KOPT-K1 (cell line): Measurements from ENCODE around the gene DGKB.

ENCODE experiments used
- H3K27ac ChIP-seq: fragments of 200-600 bp; sonication (generic); 2 replicates; pipeline ENCODE4 v1.5.1; 2016; ENCODE audit warnings: antibody characterized with exemption, mild to moderate bottlenecking, low read depth, low read length; ENCODE audit not compliant: poor library complexity, severe bottlenecking
- H3K36me3 ChIP-seq: fragments of 200-600 bp; sonication (generic); 2 replicates; pipeline ENCODE4 v1.5.1; 2017; ENCODE audit warnings: antibody characterized with exemption, mild to moderate bottlenecking, low read length, moderate library complexity; ENCODE audit not compliant: insufficient read depth
- H3K9me3 ChIP-seq: fragments of 200-600 bp; sonication (generic); 2 replicates; pipeline ENCODE4 v1.5.1; 2017; ENCODE audit warnings: antibody characterized with exemption, low read length, mild to moderate bottlenecking; ENCODE audit not compliant: insufficient read depth, poor library complexity, severe bottlenecking

The DGKB gene

DNA sequence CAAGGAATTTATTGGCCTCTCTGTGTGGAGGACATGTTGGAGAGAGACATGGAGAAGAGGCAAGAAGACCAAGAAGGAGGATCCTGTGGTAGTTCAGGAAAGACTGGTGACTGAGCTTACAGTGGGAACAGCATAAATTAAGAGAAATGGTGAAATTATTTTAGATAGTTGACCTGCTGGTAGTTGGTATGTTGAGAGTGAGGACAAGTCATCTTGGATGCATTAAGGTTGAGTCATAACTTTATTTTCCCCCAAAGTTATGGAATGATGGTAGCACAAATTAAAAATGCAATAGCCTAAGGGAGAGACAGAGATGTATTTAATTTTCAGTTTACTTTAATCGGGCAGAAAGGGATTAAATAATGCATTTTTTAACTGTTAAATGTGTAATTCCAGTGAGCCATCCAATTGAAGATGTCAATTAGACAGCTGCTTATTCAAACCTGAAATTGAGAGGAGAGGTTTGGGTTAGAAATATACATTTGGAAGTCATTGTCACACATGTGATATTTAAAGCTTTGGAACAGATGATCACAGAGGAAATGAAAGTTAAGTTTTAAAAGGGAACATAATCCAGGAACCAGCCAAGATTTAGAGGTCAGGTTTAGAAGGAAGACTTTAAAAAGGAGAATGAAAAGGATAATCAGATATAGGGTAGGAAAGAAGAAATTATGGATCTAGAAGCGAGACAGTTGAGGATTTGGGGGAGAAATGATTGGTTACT, 80.6 kb downstream of the DGKB start:
- Histone ChIP-seq H3K27ac (no peak overlapping the region), H3K9me3 (no peaks in the 10 kb centered on the region)

DNA sequence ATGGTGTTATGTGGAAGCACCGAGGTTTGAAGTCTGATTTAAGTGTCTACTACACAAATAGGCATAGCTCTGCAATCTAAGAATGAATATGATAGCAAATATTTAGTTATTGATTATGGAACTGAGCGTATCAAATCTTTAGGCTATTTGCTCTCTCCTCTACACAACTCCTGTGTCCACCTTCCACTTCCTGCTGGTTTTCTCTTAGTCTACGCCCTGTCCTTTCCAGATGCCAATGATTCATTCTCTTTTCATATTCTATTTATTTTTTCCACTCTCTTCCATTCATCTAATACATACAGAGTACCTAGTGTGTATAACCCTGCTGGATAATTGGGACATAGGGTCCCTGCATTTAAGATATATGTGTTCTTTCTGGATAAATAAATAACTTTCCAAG, 83.7 kb downstream of the DGKB start:
- Histone ChIP-seq H3K9me3 (no peaks in the 10 kb centered on the region), H3K36me3 (no peaks in the 10 kb centered on the region), H3K27ac (no peak overlapping the region)

More for the DNA sequence above, 80.6 kb downstream of the DGKB start:
- no peaks in the 10 kb centered on the region for H3K36me3 ChIP-seq

DNA sequence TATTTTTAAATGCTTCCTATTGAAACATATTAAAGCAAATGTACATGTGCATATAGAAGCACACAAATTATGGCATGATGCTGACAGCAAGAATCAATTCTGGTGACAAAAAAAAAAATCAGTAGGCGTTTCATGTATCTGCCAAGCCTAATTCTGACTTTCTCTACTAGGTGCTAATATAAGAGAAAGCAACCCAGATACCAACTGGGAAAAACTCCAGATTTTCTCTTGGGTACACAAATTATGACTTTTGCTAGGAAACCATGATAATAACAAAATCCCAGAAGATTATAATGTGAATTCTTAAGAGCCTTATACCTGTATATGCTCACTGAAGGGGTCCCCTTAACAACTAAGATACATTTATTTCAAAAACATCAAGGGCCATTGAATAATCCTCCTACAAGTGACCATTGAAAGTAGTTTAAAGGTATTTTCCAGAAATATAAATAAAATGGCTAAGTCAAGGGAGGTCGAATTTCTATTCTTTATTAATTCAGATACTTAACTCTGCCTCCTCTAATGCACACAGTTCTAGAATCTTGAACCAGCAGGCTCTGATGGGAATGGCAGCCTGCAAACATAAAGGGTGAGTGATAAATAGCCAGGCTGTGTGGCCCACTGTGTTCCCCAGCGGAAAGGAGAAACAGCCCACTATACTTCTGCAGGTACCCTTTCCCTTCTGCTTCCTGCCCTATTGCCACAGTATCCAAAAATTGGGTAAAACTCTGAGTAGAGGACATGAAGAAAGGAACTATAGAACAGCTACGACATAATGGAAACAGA, 84.5 kb downstream of the DGKB start:
- no peak overlapping the region for H3K27ac ChIP-seq

DNA sequence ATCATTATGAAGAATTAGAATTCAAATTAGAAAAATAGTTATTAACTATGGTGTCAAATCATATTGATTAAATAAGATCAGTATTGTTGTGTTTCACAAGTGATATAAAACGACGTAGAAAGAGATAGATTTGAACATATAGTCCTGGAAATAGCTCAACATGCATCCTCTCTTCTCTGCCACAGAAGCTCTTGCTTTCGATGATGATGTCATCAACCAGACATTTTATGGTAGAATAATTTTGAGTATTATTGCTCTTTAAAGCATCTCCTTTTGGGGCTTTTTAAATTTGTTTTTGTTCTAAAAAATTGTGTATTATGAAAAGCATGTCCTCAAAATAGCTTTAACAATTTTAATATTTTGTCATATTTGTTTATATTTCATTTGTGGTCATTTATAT, 95.0 kb downstream of the DGKB start:
- Histone ChIP-seq H3K9me3 (no peaks in the 10 kb centered on the region), H3K36me3 (no peaks in the 10 kb centered on the region), H3K27ac (no peak overlapping the region)

More for the DNA sequence above, 84.5 kb downstream of the DGKB start:
- H3K36me3 ChIP-seq, result no peaks in the 10 kb centered on the region
- no peaks in the 10 kb centered on the region for H3K9me3 ChIP-seq

DNA sequence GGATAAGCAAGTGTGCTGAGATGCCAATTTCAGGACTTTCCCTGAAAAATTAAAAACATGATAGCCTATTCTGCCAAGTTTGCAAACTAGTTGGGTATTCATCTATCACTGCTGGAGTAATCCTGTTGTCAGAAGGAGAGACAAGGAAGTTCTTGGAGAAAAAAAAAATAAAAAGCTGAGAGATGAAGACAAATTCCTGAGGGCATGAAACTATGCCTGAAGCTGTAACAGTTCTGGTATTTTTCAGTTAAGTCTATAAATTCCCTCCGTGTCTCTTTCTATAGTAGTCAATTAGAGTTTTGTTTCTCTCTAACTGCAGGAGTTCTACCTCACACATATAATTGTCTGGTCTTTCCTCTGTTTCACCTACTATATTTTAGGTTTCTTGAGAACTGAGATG, 95.7 kb downstream of the DGKB start:
- no peaks in the 10 kb centered on the region for H3K36me3 ChIP-seq
- H3K9me3 ChIP-seq, result no peaks in the 10 kb centered on the region
- no peak overlapping the region for H3K27ac ChIP-seq

DNA sequence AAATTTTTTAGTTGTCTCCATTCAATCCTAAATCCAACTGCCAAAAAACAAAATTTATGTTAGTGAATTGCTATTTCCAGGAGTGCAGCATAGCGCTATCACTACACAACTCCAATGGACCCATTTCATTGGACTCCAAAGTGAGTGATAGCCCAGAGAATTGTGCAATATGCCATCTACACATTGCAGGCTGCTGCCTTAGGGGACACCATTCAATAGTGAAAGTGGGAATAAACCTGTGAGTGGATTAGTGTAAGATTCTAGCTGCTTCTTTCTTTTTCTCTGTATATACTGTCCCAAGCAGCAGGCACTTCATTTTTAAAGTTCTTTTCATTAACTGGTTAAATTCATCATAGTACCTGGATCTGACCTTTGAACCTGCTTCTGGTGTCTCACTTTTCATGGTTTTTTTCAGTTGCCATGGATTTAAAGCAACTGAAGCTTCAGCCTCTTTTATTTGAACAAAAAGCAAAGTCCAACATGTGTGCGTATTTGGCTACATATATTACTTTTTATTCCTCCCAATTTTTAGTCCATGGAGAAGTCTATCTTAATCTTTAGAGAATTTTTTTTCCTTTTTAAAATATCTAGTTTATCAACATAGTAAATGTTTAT, 97.3 kb downstream of the DGKB start:
- Histone ChIP-seq H3K27ac (no peak overlapping the region), H3K9me3 (no peaks in the 10 kb centered on the region), H3K36me3 (no peaks in the 10 kb centered on the region)

DNA sequence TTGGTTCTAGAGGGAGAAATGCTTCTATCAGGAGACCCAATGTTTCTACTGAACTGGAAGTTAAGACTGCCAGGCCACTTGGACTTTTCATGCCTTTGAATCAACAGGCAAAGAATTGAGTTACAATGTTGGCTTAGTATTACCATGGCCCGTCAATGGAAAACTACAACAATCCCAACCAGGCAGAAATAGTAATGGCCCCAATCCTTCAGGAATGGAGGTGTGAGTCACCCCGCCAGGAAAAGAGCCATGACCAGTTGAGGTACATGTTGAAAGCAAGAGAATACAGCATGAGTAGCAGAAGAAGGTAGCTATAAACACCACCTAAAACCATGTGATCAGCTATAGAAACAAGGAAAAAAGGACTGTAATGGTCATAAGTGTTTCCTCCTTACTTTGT, 101.9 kb downstream of the DGKB start:
- Histone ChIP-seq H3K27ac (no peak overlapping the region), H3K36me3 (no peaks in the 10 kb centered on the region), H3K9me3 (no peaks in the 10 kb centered on the region)

DNA sequence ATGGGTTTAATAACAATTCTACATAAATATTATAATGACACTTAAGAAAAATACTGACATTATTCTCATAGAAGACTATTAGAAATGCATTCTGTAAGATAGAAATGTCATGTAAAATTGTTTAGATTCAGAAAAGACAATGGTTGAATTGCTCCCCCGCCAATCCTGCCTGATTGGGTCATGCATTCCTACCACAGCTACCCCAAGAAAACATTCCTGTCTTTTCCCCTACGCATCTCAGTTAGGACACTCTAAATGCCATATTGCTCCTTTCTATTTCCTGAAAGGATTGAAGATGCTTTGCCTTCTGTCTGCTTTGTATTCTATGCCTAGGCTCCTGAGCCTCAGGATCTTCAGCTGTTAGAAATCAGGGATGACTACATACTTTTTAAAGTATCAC, 109.4 kb downstream of the DGKB start:
- H3K27ac ChIP-seq, result no peak overlapping the region
- no peaks in the 10 kb centered on the region for H3K9me3 ChIP-seq
- no peaks in the 10 kb centered on the region for H3K36me3 ChIP-seq

DNA sequence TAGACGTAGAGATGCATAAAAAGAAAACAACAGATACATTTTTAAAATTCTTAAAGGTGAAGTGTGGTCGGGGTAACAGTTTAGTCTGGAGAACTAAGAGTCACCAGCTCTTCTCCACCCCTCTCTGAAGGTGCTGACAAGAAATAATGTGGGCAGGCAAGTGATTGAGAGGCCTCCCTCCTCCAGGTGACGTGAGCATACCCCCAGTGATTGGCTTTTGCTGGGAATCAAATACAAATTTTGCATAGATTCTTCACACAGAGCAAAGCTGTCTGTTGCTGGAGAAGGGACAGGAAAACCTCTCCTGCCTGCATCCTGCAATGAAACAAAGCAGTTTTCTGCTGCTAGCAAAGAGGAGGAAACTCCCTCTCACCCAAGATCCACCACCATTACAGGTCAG, 115.0 kb downstream of the DGKB start:
- H3K36me3 ChIP-seq, result no peaks in the 10 kb centered on the region
- H3K9me3 ChIP-seq, result no peaks in the 10 kb centered on the region
- no peak overlapping the region for H3K27ac ChIP-seq

DNA sequence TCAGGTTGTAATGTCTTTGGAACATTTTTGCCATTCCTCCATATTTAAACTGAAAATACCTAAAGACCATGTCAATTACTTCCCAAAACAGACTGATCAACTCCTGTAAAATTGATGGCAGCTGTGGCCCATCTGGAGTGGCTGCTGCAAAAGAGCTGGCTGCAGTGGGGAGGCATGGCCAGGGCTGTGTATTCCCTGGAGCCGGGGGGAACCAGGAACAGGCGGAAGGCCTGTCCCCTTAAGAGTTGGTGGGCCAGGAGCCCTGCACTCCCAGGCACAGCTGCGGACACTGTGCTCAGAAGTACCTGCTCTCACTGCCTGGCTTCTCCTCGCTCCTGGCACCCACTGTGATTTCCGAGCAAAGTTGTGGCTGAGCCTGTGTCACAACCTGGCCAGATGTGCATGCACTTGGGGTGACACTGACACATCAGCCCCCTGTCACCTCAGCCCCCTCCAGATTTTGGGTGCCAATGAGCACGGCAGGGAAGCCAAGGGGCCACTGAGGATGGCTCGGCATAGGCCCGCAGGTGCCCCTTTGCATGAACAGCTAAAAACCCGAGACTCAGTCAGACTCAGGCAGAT, 116.1 kb downstream of the DGKB start:
- no peak overlapping the region for H3K27ac ChIP-seq
- no peaks in the 10 kb centered on the region for H3K9me3 ChIP-seq
- H3K36me3 ChIP-seq, result no peaks in the 10 kb centered on the region

DNA sequence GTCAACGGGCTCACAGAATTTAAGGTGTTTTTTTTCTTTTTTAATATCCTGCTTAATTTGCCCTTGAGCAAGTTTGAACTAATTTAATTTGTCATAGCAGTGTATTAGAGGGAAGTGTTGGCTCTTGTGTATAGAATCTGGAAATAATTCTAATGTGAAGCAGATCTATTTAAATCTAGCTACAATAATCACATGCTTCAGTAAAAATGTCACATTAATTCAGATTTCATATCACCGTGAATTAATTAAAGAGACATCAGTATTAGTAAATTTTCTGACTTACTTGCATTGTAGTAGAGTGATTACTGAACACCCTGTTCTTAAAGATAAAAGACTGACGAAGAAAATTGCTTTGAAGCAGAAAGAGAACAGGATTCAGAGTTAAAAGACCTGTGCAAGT, 124.7 kb downstream of the DGKB start:
- no peaks in the 10 kb centered on the region for H3K36me3 ChIP-seq
- H3K27ac ChIP-seq, result no peak overlapping the region
- peaks cover 11% of the 10 kb centered on the region for H3K9me3 ChIP-seq

DNA sequence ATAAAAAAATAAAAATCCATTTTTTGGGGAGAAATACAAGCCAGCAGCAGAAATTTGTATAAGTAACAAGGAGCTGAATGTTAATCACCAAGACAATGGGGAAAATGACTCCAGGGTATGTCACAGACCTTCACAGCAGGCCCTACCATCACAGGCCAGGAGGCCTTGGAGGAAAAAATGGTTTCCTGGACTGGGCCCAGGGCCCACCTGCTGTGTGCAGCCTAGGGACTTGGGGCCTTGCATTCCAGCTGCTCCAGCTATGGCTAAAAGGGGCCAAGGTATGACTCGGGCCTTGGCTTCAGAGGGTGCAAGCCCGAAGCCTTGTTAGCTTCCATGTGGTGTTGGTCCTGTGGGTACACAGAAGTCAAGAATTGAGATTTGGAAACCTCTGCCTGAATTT, 126.3 kb downstream of the DGKB start:
- no peak overlapping the region for H3K27ac ChIP-seq
- H3K9me3 ChIP-seq, result peaks cover 11% of the 10 kb centered on the region
- no peaks in the 10 kb centered on the region for H3K36me3 ChIP-seq

DNA sequence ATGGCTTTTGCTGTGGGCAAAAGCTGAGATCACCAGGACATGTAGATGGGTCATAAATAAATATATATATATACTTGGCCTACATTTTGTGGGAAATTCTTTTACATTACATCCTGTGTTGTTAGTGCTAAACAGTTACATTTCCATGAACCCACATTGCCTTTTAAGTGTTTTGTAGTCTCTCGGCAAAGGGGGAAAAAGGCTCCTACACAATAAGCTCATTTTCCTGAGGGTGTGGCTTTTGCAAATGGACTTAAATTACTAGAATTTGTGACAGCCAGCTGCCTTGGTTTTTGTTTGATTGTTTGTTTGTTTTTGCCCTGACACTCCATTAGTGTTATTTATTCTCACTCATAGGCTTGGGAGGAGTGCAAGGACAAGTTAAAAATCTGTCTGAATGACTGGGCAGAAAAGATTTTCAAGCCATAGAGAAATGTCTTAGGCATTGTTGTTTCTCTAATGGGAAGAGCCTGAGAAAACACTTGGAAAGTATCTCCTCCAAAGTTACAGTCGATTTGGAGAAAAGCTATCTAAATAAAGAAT, 128.8 kb downstream of the DGKB start:
- H3K9me3 ChIP-seq, result peaks cover 11% of the 10 kb centered on the region
- no peaks in the 10 kb centered on the region for H3K36me3 ChIP-seq
- H3K27ac ChIP-seq, result no peak overlapping the region

DNA sequence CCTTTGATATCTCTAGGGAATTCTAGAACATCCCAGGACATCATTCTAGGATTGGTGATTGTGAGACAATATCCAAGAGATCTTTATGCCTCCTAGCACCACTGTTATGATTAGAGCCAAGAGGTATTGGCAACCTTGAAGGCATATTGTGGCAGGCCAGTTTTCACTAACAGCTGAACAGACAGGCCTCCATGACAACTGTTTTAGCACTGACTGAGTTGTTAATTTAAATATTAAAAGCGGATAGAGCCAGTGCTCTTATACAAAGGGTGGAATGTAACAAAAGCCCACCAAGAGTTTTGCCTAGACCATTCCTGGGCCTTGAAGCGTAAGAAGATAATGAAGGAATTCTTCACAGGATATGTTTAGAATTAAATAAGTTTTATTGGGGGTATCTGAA, 131.9 kb downstream of the DGKB start:
- no peaks in the 10 kb centered on the region for H3K9me3 ChIP-seq
- no peaks in the 10 kb centered on the region for H3K36me3 ChIP-seq
- no peak overlapping the region for H3K27ac ChIP-seq

DNA sequence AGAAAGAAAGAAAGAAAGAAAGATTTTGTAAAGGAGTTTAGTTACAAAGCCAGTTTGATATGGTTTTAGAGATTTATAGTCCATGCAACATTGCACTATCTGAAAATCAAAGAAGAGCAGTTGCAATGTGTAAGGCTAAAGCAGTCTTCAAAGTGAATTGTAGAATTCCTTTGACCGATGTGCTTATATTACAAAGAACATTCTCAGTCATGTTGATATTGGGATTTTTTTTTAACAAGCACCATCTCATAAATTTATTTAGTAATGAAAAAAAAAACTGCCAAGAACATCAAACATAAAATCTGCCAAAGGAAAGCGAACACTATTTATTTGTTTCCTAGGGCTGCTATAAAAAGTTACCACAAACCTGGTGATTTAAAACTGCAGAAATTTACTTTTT, 133.3 kb downstream of the DGKB start:
- H3K9me3 ChIP-seq, result no peaks in the 10 kb centered on the region
- H3K36me3 ChIP-seq, result no peaks in the 10 kb centered on the region
- H3K27ac ChIP-seq, result no peak overlapping the region
